Liver (tissue), 9 donors: ENCODE data around the gene LRCH4. TPM values are rescaled to one million over a fixed set of nuclear protein-coding genes. Genes with fewer than 3 reads are reported as not detected.
A peak's percentile ranks its signal among the peaks of the same experiment; 100 is the strongest.

Experiments used
- DNase-seq: peaks from one replicate; pipeline ENCODE4 v3.0.0-alpha.2; 2017; ENCODE audit warnings: low spot score
- H3K27ac ChIP-seq, 2 donors: one replicate each; pipeline ENCODE4 v1.7.0; 2013; ENCODE audit warnings: inconsistent platforms in 2 of 2, low read length in 2 of 2, control low read depth in 1 of 2, low read depth in 1 of 2, mild to moderate bottlenecking in 1 of 2
- H3K27me3 ChIP-seq, 4 donors: one replicate each; pipeline versions ENCODE4 v1.6.1 to v1.7.0; 2013; ENCODE audit warnings: low read length in 3 of 4, inconsistent platforms in 1 of 4, mild to moderate bottlenecking in 1 of 4, moderate library complexity in 1 of 4; ENCODE audit not compliant: control insufficient read depth in 4 of 4, insufficient read depth in 4 of 4
- H3K36me3 ChIP-seq, 4 donors: one replicate each; pipeline versions ENCODE4 v1.6.1 to v1.7.0; 2013; ENCODE audit warnings: low read length in 3 of 4, mild to moderate bottlenecking in 3 of 4, low read depth in 1 of 4, moderate library complexity in 1 of 4; ENCODE audit not compliant: control insufficient read depth in 4 of 4, insufficient read depth in 3 of 4
- H3K4me1 ChIP-seq, 4 donors: one replicate each; pipeline versions ENCODE4 v1.6.1 to v1.7.0; 2013; ENCODE audit warnings: low read length in 3 of 4, mild to moderate bottlenecking in 3 of 4, moderate library complexity in 1 of 4; ENCODE audit not compliant: control insufficient read depth in 4 of 4, insufficient read depth in 4 of 4
- H3K4me3 ChIP-seq, 3 donors: one replicate each; pipeline versions ENCODE4 v1.6.1 to v1.7.0; 2013; ENCODE audit warnings: low read length in 3 of 3, control low read depth in 1 of 3, low read depth in 1 of 3, mild to moderate bottlenecking in 1 of 3
- H3K9ac ChIP-seq, 2 donors: one replicate each; pipeline ENCODE4 v1.7.0; 2013; ENCODE audit warnings: low read length in 2 of 2, mild to moderate bottlenecking in 2 of 2, moderate library complexity in 2 of 2, control low read depth in 1 of 2, low read depth in 1 of 2
- H3K9me3 ChIP-seq, 4 donors: one replicate each; pipeline versions ENCODE4 v1.6.1 to v1.7.0; 2013; ENCODE audit warnings: low read length in 3 of 4; ENCODE audit not compliant: control insufficient read depth in 4 of 4
- EGR1 ChIP-seq, 2 donors: IDR thresholded peaks; 2 replicates each; pipeline ENCODE4 v1.6.1; 2016 to 2018; ENCODE audit warnings: antibody characterized with exemption in 2 of 2, low read depth in 2 of 2
- HNF4A ChIP-seq, 2 donors: conservative IDR thresholded peaks; 2 replicates each; pipeline ENCODE4 v1.6.1; 2016; ENCODE audit warnings: antibody characterized with exemption in 2 of 2, mild to moderate bottlenecking in 2 of 2
- JUND ChIP-seq, 2 donors: IDR thresholded peaks; 2 replicates each; pipeline ENCODE4 v1.6.1; 2016; ENCODE audit warnings: antibody characterized with exemption in 2 of 2
- NR2F2 ChIP-seq: IDR thresholded peaks from 2 replicates; pipeline ENCODE4 v1.6.1; 2016; ENCODE audit warnings: antibody characterized with exemption
- RXRA ChIP-seq, 2 donors: IDR thresholded peaks; 2 replicates each; pipeline ENCODE4 v1.6.1; 2017 to 2018; ENCODE audit warnings: antibody characterized with exemption in 2 of 2, mild to moderate bottlenecking in 1 of 2
- SP1 ChIP-seq: IDR thresholded peaks from 2 replicates; pipeline ENCODE4 v1.6.1; 2018; ENCODE audit warnings: antibody characterized with exemption, mild to moderate bottlenecking
- YY1 ChIP-seq: IDR thresholded peaks from 2 replicates; pipeline ENCODE4 v1.6.1; 2016; ENCODE audit warnings: antibody characterized with exemption, mild to moderate bottlenecking
- WGBS: extraction: QIAGEN DNeasy Blood & Tissue Kit; methylation state at CpG from one replicate; pipeline ENCODE4 v1.1.7; 2013; 5-methylcytosine and 5-hydroxymethylcytosine counted together
- polyA plus RNA-seq, 2 donors: library from polyadenylated mRNA; stranded (reverse) in 1 of 2; unstranded in 1 of 2; fragments of 200-250 nt in 1 of 2; fragments of >200 nt in 1 of 2; fragmentation: Nextera tagmentation in 1 of 2; extraction: Ambion mirVana in 1 of 2; gene quantifications; one replicate each; pipeline versions ENCODE4 v1.2.1 to v1.2.3, GENCODE V29; 2013 to 2015
- total RNA-seq, 2 donors: library from RNA; depleted of rRNA; stranded (reverse); fragments of >200 nt; gene quantifications; one replicate each; pipeline ENCODE4 v1.2.3, GENCODE V29; 2014
- TF ChIP-seq, protein P1 (sequence below): fragments of 150-350 bp; IDR thresholded peaks from 2 replicates; pipeline ENCODE4 v1.5.1; 2017; ENCODE audit warnings: improper control_type of control experiment, low read depth, low read length; ENCODE audit not compliant: missing input control
- TF ChIP-seq, protein P2 (sequence below): IDR thresholded peaks from 2 replicates; pipeline ENCODE4 v1.6.1; 2016; ENCODE audit warnings: antibody characterized with exemption
- TF ChIP-seq, protein P3 (sequence below): IDR thresholded peaks from 2 replicates; pipeline ENCODE4 v1.6.1; 2016; ENCODE audit warnings: antibody characterized with exemption, mild to moderate bottlenecking
- donor health status: healthy.
- donor health status: healthy.
- donor health status: healthy.
- donor health status: healthy.
- donor health status: healthy.

The LRCH4 gene
- total and polyA plus RNA-seq, 4 donors, result 8.2 to 25.8 (median 13.0) TPM

DNA sequence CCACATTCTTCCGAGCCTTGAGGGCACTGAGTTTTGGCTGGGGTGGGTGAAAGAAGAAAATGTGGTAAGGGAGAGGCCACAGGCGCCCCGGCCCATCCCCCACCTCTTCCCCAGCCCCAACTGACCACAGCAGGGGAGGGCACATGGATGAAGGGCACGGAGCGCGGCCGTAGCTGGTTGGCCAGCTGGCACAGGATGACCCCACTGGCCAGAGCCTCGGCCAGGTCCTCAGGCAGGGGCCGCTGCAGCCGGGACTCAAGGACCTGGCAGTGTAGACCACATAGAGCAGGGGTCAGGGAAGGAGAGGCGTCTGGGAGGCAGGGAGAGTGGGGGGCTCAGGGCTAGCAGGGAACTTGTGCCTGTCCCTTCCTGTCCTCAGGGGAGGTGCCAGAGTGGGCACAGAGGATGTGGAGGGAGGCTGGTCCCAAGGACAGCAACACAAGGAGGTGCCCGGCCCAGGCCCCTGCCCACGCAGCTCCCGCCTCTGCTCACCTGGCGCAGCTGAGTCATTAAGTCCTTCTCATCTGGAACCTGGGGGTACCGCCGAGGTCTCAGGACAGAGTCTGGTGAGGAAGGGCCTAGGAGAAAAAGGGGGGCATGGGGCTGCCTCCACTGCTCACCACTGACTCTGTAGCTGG, 10.1 kb downstream of the LRCH4 start:
- Histone ChIP-seq H3K36me3 (peaks cover 18 to 43% (median 22%) of the 10 kb centered on the region in 4 donors), H3K27ac (no peak overlapping the region), H3K9ac (no peak overlapping the region), H3K9me3 (no peaks in the 10 kb centered on the region), H3K27me3 (no peaks in the 10 kb centered on the region), H3K4me1 (peaks cover 2 to 17% (median 9%) of the 10 kb centered on the region in 4 donors), H3K4me3 (no peak overlapping the region)
- 79% methylated on average over 17 of the region's 17 CpGs for WGBS
- TF ChIP-seq JUND (IDR thresholded peaks at IDR 0.05) (no peak), NR2F2 (no peak), EGR1 (IDR thresholded peaks at IDR 0.05; ENCODE audit: low read depth in 2 of 2) (no peak)
- TF ChIP-seq, protein P1, sequence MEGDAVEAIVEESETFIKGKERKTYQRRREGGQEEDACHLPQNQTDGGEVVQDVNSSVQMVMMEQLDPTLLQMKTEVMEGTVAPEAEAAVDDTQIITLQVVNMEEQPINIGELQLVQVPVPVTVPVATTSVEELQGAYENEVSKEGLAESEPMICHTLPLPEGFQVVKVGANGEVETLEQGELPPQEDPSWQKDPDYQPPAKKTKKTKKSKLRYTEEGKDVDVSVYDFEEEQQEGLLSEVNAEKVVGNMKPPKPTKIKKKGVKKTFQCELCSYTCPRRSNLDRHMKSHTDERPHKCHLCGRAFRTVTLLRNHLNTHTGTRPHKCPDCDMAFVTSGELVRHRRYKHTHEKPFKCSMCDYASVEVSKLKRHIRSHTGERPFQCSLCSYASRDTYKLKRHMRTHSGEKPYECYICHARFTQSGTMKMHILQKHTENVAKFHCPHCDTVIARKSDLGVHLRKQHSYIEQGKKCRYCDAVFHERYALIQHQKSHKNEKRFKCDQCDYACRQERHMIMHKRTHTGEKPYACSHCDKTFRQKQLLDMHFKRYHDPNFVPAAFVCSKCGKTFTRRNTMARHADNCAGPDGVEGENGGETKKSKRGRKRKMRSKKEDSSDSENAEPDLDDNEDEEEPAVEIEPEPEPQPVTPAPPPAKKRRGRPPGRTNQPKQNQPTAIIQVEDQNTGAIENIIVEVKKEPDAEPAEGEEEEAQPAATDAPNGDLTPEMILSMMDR, result no peak
- TF ChIP-seq, protein P2, sequence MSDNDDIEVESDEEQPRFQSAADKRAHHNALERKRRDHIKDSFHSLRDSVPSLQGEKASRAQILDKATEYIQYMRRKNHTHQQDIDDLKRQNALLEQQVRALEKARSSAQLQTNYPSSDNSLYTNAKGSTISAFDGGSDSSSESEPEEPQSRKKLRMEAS, result no peak
- TF ChIP-seq, protein P3, sequence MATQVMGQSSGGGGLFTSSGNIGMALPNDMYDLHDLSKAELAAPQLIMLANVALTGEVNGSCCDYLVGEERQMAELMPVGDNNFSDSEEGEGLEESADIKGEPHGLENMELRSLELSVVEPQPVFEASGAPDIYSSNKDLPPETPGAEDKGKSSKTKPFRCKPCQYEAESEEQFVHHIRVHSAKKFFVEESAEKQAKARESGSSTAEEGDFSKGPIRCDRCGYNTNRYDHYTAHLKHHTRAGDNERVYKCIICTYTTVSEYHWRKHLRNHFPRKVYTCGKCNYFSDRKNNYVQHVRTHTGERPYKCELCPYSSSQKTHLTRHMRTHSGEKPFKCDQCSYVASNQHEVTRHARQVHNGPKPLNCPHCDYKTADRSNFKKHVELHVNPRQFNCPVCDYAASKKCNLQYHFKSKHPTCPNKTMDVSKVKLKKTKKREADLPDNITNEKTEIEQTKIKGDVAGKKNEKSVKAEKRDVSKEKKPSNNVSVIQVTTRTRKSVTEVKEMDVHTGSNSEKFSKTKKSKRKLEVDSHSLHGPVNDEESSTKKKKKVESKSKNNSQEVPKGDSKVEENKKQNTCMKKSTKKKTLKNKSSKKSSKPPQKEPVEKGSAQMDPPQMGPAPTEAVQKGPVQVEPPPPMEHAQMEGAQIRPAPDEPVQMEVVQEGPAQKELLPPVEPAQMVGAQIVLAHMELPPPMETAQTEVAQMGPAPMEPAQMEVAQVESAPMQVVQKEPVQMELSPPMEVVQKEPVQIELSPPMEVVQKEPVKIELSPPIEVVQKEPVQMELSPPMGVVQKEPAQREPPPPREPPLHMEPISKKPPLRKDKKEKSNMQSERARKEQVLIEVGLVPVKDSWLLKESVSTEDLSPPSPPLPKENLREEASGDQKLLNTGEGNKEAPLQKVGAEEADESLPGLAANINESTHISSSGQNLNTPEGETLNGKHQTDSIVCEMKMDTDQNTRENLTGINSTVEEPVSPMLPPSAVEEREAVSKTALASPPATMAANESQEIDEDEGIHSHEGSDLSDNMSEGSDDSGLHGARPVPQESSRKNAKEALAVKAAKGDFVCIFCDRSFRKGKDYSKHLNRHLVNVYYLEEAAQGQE, result no peak
- no peak for DNase-seq

DNA sequence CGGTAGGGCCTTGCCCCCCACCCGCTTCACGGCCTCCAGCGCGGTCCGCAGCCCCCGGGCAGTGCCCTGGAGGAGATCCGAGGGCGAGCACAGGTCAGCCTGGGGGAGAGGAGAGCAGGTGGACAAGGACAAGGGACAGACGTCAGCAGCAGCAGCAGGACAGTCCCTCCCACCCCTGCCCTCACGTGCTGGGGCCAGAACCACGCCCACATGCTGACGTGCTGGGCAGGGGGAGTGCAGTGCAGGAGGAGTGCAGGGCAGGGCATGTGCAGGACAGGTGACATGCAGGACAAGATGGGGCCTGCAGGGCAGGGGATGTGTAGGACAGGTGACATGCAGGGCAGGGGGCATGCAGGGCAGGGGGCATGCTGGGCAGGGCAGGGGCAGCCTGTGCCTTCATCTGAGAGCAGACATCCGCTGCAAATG, 10.7 kb downstream of the LRCH4 start:
- DNase-seq, result no peak
- peaks cover 18 to 37% (median 22%) of the 10 kb centered on the region in 4 donors for H3K36me3 ChIP-seq
- peaks cover 2 to 22% (median 12%) of the 10 kb centered on the region in 4 donors for H3K4me1 ChIP-seq
- no peak overlapping the region for H3K4me3 ChIP-seq
- WGBS, result 57% methylated on average over 14 of the region's 14 CpGs
- no peaks in the 10 kb centered on the region for H3K27me3 ChIP-seq
- TF ChIP-seq SP1 (peak; percentile 50), YY1 (peak; percentile 70), HNF4A (conservative IDR thresholded peaks at IDR 0.05) (peak in 1 of 2 donors; percentile 75), RXRA (IDR thresholded peaks at IDR 0.05) (peak; percentile 54 to 92), NR2F2 (no peak)
- H3K9ac ChIP-seq, result no peak overlapping the region
- no peak overlapping the region for H3K27ac ChIP-seq
- no peaks in the 10 kb centered on the region for H3K9me3 ChIP-seq
